IPS-20b (cell line): ENCODE results near the gene SH3RF1.

Experiments
- H3K27ac ChIP-seq: one replicate; pipeline ENCODE4 v1.5.1; 2013; ENCODE audit warnings: low read length
- H3K27me3 ChIP-seq: 2 replicates; pipeline ENCODE4 v1.6.1; 2013; ENCODE audit warnings: mild to moderate bottlenecking, low read length, inconsistent platforms; ENCODE audit not compliant: insufficient read depth
- H3K36me3 ChIP-seq: 2 replicates; pipeline ENCODE4 v1.6.1; 2013; ENCODE audit warnings: low read depth, mild to moderate bottlenecking, inconsistent platforms, low read length, moderate library complexity; ENCODE audit not compliant: insufficient read depth
- H3K4me1 ChIP-seq: 2 replicates; pipeline ENCODE4 v1.6.1; 2013; ENCODE audit warnings: mild to moderate bottlenecking, control low read depth, inconsistent platforms, low read length, moderate library complexity; ENCODE audit not compliant: insufficient read depth
- H3K4me3 ChIP-seq: 2 replicates; pipeline ENCODE4 v1.5.1; 2013; ENCODE audit warnings: mild to moderate bottlenecking, low read length, inconsistent platforms
- H3K9ac ChIP-seq: 2 replicates; pipeline ENCODE4 v1.6.1; 2013; ENCODE audit warnings: low read depth, mild to moderate bottlenecking, inconsistent platforms, low read length, moderate library complexity
- H3K9me3 ChIP-seq: 2 replicates; pipeline ENCODE4 v1.6.1; 2013; ENCODE audit warnings: mild to moderate bottlenecking, low read depth, low read length, inconsistent platforms; ENCODE audit not compliant: insufficient read depth

The SH3RF1 gene

DNA sequence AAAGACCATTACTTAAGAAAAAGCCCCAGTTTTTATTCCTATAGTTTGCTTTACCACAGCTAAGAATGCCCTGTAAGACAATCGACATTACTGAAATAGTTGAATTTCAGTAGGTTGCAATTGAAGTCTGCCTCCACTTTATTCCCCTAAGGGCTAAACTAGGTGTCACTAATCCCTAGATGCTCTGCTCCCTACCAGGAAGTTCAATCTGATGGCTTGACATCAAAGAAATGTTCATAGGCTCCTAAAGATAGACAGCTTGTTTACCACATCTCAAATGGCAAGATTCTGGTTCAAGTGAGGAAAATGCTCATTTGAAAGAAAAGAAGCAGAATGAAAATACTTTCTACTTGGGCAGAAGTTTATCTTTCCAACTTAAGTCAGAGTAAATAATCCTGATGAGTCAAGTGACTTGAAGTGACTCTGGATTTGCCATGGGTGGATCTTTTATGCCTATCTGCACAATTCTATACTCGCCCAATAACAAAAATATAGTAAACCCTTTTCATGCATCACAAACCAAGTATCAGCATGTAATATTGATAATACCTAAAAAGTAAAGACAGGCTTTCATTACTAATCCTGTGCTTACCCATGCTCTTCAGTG, 117.2 kb downstream of the SH3RF1 start:
- Histone ChIP-seq H3K4me1 (peaks cover 10% of the 10 kb centered on the region; the same call in 1 of the 2 replicates), H3K36me3 (peaks cover 35% of the 10 kb centered on the region; the same call in 1 of the 2 replicates), H3K4me3 (no peak overlapping the region), H3K9me3 (no peaks in the 10 kb centered on the region), H3K9ac (no peak overlapping the region), H3K27me3 (no peaks in the 10 kb centered on the region), H3K27ac (no peak overlapping the region)

GRCh38 chr4:169152899-169153298, 117.9 kb downstream of the SH3RF1 start:
- H3K9me3 ChIP-seq: no peaks in the 10 kb centered on the region
- no peak overlapping the region for H3K4me3 ChIP-seq
- H3K27me3 ChIP-seq: no peaks in the 10 kb centered on the region
- peaks cover 10% of the 10 kb centered on the region; the same call in 1 of the 2 replicates for H3K4me1 ChIP-seq
- H3K36me3 ChIP-seq: peaks cover 35% of the 10 kb centered on the region; the same call in 1 of the 2 replicates
- no peak overlapping the region for H3K9ac ChIP-seq
- H3K27ac ChIP-seq: no peak overlapping the region

GRCh38 chr4:169152098-169152497, 118.7 kb downstream of the SH3RF1 start:
- Histone ChIP-seq H3K9me3 (no peaks in the 10 kb centered on the region), H3K9ac (no peak overlapping the region), H3K4me3 (no peak overlapping the region), H3K36me3 (peaks cover 35% of the 10 kb centered on the region; the same call in 1 of the 2 replicates), H3K27ac (no peak overlapping the region), H3K27me3 (no peaks in the 10 kb centered on the region), H3K4me1 (peaks cover 10% of the 10 kb centered on the region; the same call in 1 of the 2 replicates)

- Histone ChIP-seq H3K36me3 (peaks cover 35% of the 10 kb centered on the region; the same call in 1 of the 2 replicates), H3K9me3 (no peaks in the 10 kb centered on the region), H3K4me1 (peaks cover 10% of the 10 kb centered on the region; the same call in 1 of the 2 replicates), H3K9ac (no peak overlapping the region), H3K4me3 (no peak overlapping the region), H3K27ac (no peak overlapping the region), H3K27me3 (no peaks in the 10 kb centered on the region)
These were observed 119.1 kb downstream of the SH3RF1 start for GRCh38 chr4:169151671-169152070.

- Histone ChIP-seq H3K36me3 (peaks cover 30% of the 10 kb centered on the region; the same call in 1 of the 2 replicates), H3K4me3 (no peak overlapping the region), H3K9ac (no peak overlapping the region), H3K4me1 (peaks cover 10% of the 10 kb centered on the region; the same call in 1 of the 2 replicates), H3K9me3 (no peaks in the 10 kb centered on the region), H3K27ac (no peak overlapping the region), H3K27me3 (no peaks in the 10 kb centered on the region)
These were observed 120.0 kb downstream of the SH3RF1 start for GRCh38 chr4:169150806-169151205.

DNA sequence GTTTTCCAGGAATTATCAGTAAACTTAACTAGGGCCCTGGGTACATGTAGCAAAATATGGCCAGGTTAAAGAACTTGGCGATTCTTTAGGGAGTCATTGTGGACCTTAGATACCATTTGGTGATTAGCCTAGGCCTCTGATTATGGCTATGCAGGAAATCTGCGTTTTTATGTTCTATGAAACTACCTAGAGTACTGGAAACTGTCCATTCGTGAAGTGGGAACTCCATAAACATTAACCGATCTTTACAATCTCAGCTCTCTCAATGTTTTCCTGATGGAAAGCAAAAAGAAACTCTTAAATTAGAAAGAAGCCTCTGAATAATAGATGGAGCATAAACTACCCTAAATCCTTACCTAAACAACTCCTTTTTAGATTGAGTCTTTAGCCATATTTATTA, 121.9 kb downstream of the SH3RF1 start:
- no peak overlapping the region for H3K9ac ChIP-seq
- no peak overlapping the region for H3K27ac ChIP-seq
- H3K4me3 ChIP-seq: no peak overlapping the region
- H3K27me3 ChIP-seq: no peaks in the 10 kb centered on the region
- peaks cover 12% of the 10 kb centered on the region; the same call in 1 of the 2 replicates for H3K36me3 ChIP-seq
- H3K9me3 ChIP-seq: no peaks in the 10 kb centered on the region
- H3K4me1 ChIP-seq: peaks cover 10% of the 10 kb centered on the region; the same call in 1 of the 2 replicates

GRCh38 chr4:169147191-169147590, 123.6 kb downstream of the SH3RF1 start:
- no peaks in the 10 kb centered on the region for H3K9me3 ChIP-seq
- H3K4me1 ChIP-seq: peaks cover 19% of the 10 kb centered on the region; the same call in 1 of the 2 replicates
- no peaks in the 10 kb centered on the region for H3K27me3 ChIP-seq
- no peak overlapping the region for H3K4me3 ChIP-seq
- H3K36me3 ChIP-seq: no peaks in the 10 kb centered on the region; the same call in 1 of the 2 replicates
- H3K9ac ChIP-seq: no peak overlapping the region
- no peak overlapping the region for H3K27ac ChIP-seq

DNA sequence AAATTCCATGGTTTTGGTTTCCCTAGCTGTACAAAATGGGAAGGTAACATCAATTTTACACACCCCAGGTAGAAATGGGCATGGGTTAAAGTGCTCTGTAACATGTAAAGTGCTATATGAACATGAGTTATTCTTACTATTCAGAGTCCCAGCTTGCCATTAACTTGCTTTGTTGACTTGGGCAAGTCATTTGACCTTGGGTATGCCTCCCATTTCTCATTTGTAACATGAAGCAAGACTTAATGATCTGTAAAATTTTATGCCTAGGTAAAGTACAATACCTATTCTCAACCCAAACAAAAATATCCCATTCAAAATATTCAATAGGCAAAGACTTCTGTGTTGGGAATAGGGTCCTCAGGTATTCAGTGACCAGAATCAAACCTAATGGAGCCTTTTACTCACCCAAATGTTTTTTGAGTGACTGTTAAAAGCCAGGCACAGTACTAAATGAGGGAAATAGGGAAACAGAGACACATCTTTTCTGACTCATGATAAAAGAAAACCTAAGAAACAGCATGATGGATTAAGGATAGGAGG, 126.6 kb downstream of the SH3RF1 start:
- no peaks in the 10 kb centered on the region for H3K9me3 ChIP-seq
- H3K9ac ChIP-seq: no peak overlapping the region
- no peak overlapping the region for H3K4me3 ChIP-seq
- H3K27me3 ChIP-seq: no peaks in the 10 kb centered on the region
- H3K36me3 ChIP-seq: no peaks in the 10 kb centered on the region
- H3K27ac ChIP-seq: no peak overlapping the region
- H3K4me1 ChIP-seq: peaks cover 9% of the 10 kb centered on the region; the same call in 1 of the 2 replicates

- Histone ChIP-seq H3K4me3 (no peak overlapping the region), H3K9ac (no peak overlapping the region), H3K9me3 (no peaks in the 10 kb centered on the region), H3K27me3 (no peaks in the 10 kb centered on the region), H3K4me1 (peaks cover 9% of the 10 kb centered on the region; the same call in 1 of the 2 replicates), H3K36me3 (no peaks in the 10 kb centered on the region), H3K27ac (no peak overlapping the region)
These were observed 127.4 kb downstream of the SH3RF1 start for GRCh38 chr4:169143335-169143734.

GRCh38 chr4:169142906-169143305, 127.8 kb downstream of the SH3RF1 start:
- H3K4me1 ChIP-seq: peaks cover 9% of the 10 kb centered on the region; the same call in 1 of the 2 replicates
- no peak overlapping the region for H3K4me3 ChIP-seq
- H3K27me3 ChIP-seq: no peaks in the 10 kb centered on the region
- no peaks in the 10 kb centered on the region for H3K36me3 ChIP-seq
- H3K9me3 ChIP-seq: no peaks in the 10 kb centered on the region
- H3K27ac ChIP-seq: no peak overlapping the region
- no peak overlapping the region for H3K9ac ChIP-seq

DNA sequence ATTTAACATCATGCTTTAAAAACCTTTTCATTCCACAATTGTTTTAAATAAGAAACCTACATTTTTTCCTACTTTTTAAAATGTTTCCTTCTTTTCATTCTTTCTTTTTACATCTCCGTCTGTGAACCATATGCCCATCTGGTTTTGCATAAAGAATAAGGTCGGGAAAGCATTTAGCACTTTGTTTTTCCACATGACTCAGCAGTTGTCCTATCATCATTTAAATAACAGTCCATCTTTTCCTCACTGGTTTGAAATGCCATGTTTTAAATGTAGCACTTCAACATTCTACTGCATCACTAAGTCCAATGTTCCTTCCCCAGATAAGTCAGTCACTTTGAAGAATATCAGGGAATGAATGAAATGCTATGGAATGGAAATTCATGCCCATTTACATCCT, 128.4 kb downstream of the SH3RF1 start:
- H3K9ac ChIP-seq: no peak overlapping the region
- H3K9me3 ChIP-seq: no peaks in the 10 kb centered on the region
- no peaks in the 10 kb centered on the region for H3K27me3 ChIP-seq
- peaks cover 9% of the 10 kb centered on the region; the same call in 1 of the 2 replicates for H3K4me1 ChIP-seq
- no peak overlapping the region for H3K4me3 ChIP-seq
- no peaks in the 10 kb centered on the region for H3K36me3 ChIP-seq
- no peak overlapping the region for H3K27ac ChIP-seq

DNA sequence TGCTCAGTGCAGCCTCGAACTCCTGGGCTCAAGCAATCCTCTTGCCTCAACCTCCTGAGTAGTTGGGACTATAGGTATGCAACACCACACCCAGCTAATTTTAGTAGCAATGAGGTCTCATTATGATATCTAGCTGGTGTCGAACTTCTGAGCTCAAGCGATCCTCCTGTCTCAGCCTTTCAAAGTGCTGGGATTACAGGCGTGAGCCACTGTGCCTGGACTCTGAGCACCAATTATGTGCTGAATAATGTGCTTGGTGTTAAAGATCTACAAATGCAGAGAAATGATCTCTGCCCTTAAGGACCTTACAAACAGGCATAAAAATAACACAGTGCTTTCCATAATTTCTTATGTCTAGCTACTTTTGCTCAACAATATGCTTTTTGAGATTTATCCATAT, 131.7 kb downstream of the SH3RF1 start:
- Histone ChIP-seq H3K27ac (no peak overlapping the region), H3K36me3 (peaks cover 25% of the 10 kb centered on the region), H3K9me3 (no peaks in the 10 kb centered on the region), H3K4me1 (peaks cover 9% of the 10 kb centered on the region; the same call in 1 of the 2 replicates), H3K27me3 (no peaks in the 10 kb centered on the region), H3K4me3 (no peak overlapping the region), H3K9ac (no peak overlapping the region)
